Measurements from ENCODE around the gene CHMP6.

CHMP6 gene

DNA sequence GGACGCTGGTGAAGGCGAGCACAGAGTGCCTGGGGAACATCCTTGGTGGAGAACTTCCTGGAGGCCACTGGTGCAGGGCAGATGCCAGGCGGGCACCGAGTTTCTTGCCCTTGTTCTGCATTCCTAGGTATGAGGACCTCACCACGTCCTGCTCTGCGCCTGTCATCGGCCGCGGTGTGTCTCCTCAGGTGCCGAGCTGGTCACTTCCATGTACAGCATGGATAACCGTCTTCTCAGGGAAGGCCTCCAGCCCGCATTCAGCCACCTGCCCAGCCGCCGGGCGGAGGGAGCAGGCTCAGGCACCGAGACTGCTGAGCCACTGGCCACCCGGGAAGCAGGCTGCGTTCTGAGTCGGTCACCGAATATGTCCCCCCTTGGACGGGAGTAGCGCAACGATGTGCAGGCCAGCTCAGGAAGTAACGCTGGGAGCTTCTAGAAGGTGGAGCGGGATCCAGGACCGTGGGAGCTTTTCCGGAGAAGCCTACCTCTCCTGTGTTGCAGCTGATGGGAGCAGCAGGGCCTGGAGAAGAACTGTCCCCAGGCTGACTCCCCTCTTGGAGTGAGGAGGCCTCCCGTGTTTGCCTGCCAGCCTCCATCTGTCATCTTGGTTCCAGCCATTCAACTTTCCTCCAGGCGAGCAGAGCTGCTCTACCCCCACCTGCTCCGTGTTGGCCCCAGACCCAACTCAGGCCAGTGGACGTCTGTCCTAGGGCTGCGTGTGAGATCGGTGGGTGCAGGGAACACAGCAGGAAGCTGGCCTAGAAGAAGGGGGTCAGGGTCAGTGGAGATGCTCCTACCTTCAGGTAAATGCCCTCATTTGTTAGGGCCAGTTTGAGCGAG, 41.2 kb downstream of the CHMP6 start:
- DNase-seq, result no peak

- DNase-seq, result no peak
Observed at GRCh38 chr17:81033535-81034167, 42.0 kb downstream of the CHMP6 start.

DNA sequence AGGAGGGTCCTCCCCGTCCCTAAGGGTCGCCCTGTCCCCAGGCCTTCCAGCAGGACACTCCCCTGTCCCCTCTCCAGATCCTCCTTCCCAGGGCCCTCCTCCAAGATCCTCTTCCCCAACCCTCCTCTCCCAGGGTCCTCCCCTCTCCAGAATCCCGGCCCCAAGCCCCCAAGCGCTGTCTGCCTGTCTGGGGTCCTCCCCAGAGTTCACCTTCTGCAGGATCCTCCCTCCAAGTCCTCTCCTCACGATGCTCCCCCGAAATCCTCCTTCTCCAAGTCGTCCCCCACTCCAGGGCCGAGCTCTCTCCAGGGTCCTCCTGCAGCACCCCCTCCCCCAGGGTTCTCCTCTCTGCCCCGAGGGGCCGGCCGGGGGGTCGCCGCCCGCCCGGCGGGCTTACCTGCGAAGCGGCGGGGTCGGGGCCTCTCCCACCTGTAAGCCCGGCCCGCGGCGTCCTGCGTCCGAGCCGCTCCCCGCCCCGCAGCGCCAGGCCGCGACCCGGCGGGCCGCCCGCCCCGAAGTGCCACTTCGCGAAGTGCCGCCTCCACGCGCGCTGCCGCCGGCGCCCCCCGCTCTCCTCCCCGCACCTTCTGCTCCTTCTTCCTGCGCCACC, 42.6 kb downstream of the CHMP6 start:
- DNase-seq, result no peak

- peak; percentile 95 for DNase-seq
Observed at GRCh38 chr17:81034779-81035520, 43.3 kb downstream of the CHMP6 start, which contains the start of gene BAIAP2. Gene BAIAP2 (plus strand): TSS chr17:81035151. CDS start chr17:81035255, 104 bp downstream.

- no peak for DNase-seq
Observed at GRCh38 chr17:81035521-81036196, 44.0 kb downstream of the CHMP6 start.

DNA sequence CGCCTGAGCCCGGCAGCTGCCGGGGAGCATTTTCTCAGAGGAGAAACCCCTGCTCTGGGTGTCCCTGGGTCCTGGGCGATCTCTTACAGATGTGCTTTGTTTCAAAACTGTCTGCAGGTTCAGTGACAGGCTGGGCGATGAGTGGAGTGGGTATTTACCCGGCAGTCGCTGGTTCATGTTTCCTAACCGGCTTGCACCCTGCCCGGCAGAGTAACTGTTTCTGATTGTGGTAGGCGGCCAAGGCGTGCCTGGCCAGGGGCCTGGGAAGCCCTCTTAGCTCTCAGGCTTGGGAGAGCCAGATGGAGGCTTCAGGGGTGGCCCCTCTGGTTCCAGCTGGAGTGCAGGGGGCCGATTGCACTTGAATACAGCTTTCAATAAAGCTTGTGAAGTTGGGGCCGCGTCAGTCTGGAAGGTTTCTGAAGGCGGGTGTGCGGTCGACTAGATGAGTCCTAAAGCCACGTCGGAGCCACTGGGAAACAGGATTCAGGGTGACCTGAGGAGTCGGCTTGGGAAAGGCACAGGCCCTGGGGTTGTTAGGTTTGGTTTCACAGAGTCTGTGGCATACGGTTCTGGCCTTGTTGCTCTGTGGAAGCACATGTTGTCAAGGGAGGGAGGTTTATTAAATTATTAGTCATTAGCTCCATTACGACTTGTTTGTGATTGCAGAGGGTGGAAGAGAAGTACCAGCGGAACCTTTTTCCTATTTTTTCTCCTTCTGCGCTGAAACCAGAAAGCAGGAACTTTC, 44.7 kb downstream of the CHMP6 start:
- DNase-seq, result no peak

- no peak for DNase-seq
Observed at GRCh38 chr17:81037026-81037797, 45.6 kb downstream of the CHMP6 start.

DNA sequence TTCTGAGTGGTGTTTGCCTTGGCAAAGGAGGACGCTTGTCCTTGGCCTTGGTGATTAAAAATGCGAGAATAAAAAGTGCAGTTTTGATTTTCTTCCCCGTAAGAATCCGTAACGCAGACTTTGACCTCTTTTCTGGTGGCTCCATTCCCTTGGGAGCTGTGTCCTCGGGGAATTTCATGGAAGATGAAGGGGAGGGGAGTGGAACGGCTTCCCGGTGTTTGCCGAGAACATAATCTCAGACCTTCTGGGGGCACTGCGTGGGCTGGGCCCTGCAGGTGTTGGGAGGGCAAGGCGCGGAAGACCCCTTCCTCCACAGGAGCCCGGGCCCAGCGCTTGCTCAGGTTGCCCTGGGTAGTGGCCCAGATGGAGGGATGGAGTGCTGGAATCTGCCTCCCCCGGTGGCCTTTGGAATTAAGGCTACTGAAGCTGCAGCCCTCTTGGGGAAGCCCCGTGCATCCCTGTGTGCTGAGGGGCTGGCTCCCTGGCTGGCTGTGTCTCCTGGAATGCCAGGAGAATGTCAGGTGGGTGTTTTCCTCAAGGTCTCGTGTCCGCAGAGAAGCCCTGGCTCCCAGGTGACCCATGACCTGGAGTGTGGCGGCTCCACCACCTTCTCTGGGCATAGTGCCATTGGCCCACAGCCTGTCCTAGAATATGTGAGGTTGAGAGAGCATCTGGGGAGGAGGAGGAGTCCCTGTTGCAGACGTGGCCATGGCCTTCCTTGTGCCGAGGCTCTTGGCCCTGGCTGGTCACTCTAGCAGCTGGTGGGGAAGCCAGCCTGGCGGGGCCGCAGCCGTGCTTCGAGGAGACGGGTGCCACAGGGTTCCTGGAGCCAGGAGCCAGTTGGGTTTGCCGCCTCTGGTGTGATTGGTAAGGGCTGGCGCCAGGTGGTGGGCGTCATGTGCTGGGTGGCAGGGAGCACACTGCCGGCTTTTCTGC, 46.4 kb downstream of the CHMP6 start:
- DNase-seq, result no peak

DNA sequence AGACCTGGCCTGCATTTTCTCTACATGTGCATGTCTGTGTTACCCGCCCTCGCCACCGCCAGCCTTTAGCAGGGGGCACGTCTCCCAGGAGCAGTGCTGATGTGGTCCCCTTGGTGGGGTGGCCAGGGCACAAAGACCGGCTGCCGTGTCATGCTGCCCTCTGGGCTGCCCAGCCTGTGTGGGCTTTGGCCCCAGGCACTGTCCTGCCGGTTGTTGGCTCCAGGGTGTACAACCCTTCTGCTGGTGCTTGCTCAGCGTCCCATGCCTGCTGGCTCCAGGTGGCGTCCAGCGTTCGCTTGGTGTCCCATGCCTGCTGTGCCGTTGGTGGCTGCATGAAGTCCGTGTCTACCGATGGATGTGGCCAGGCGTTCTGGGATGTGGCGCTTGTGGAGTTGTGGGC, 47.5 kb downstream of the CHMP6 start:
- no peak for DNase-seq

- no peak for DNase-seq
Observed at GRCh38 chr17:81039854-81040758, 48.5 kb downstream of the CHMP6 start.

DNA sequence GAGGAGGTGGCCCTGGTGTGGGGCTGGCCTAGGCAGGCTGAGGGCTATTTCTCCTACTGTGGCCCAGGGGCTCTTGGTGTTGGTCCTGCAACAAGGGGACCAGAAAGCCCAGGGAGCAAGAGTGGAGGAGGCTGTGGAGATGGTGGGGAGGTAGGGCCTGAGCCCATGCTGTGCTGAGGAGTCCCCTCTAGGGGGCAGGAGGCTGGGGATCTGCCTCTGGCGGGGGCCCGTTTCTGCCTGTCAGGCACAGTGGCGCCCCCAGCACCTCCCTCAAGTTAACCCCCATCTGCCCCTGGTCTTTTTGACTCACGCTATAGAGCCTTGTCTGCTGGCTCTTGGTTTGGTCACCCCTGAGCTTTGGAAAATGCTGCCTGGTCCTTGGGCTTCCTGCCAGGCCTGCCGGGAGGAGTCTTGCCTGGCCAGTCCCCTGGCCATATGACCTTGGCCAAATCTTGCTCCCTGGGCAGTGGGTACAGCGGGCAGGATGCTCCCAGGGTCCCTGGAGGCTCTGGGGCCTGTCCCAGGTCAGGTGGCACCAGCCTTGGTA, 49.2 kb downstream of the CHMP6 start:
- DNase-seq, result no peak

DNA sequence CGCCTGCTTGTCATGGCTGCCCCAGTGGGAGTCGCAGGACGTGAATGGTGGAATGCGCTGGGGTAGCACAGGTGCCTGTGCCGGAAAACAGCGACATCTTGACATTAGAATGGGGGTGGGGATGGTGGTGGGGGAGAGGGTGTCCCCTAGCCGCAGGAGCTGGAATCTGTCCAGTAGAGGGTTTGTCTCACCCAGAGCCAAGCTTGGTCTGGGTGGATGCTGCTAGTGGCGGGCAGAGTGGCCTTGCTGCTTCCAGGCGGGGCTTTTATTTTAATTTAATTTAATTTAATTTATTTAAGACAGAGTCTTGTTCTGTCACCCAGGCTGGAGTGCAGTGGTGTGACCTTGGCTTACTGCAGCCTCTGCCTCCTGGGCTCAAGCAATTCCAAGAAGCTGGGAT, 51.0 kb downstream of the CHMP6 start:
- no peak for DNase-seq

DNA sequence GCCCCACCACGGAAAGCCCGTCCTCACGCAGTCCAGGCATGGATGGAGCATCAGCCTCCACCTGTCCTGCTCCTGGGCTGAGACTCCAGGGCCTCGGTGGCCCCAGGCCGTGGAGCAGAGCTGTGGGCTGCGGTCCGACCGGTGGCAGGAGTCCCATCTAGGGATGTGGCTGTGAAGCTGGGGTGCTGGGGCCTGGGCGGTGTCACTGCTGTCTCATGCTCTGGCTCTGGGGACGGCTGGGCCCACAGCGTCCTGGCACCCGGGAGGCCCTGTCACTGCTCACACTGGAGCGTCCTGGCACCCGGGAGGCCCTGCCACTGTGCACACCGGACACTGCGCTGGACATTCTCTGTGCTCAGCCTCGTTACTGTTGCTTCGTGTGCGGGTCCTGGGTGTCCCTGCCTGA, 51.7 kb downstream of the CHMP6 start:
- DNase-seq, result no peak

- DNase-seq, result no peak
Observed at GRCh38 chr17:81043725-81044427, 52.2 kb downstream of the CHMP6 start.

DNA sequence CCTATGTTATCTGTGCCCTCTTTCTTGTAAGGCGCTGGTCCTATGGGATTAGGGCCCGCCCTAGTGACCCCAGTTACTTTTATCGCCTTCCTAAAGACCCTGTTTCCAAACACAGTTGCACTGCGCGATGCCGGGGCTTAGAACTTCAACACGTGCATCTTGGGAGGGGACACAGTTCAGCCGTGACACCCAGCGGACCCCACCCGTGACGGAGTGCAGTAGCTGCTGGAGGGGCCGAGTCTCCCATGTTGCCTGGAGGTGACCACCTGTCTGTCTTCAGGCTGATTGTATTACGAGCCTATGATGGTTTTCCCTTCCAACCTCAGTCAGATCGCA, 52.8 kb downstream of the CHMP6 start:
- no peak for DNase-seq

DNA sequence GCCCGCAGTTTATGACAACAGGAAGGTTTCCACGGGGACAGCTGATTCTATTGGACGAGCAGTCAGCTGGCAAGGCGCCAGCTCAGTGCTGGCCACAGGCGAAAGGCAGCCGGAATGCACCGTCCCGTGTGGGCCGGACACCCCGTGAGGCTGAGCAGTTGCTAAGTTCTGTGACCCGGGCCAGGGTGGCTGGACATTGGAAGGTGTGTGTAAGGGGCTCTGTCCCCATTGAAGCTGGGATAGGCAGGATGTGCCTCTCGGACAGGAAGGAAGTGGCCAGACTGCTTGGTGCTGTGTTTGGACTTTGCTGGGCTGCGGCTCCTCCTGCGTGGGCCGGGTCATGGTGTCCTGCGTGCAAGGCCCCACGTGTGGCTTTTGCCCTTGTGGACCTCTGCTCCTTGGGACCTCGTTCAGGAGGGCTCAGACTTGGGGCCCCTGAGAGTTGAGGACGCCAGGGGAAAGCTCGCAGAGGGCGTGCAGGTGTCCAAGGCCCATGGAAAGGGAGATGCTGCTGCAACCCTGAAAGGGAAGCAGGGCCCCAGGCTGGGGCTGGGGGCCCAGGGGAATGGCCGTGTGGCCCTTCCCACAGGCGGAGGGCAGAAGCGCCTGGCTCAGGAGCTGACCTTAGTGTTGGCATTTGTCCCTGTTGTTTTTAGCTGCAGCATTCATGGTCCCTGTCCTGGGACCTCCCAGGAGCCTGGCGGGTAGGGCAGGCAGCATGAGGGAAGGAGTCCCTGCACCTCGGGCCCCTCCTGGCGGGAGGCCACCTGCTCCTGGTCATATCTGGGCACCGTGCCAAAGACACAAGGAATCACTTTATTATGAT, 53.3 kb downstream of the CHMP6 start:
- DNase-seq, result no peak

GRCh38 chr17:81045590-81046095, 54.0 kb downstream of the CHMP6 start:
- DNase-seq, result no peak

Measured in activated effector memory CD4-positive, alpha-beta T cell treated with Interleukin-2 at 50 U/mL for 16 hours (primary cell).